Raji (cell line): Measurements from ENCODE around the gene GDF15.

Experiments
- POLR2A ChIP-seq: IDR thresholded peaks from 2 replicates; pipeline ENCODE4 v1.6.1; 2011; ENCODE audit warnings: low read depth, low read length, control low read depth; ENCODE audit not compliant: insufficient read depth

The GDF15 gene

DNA sequence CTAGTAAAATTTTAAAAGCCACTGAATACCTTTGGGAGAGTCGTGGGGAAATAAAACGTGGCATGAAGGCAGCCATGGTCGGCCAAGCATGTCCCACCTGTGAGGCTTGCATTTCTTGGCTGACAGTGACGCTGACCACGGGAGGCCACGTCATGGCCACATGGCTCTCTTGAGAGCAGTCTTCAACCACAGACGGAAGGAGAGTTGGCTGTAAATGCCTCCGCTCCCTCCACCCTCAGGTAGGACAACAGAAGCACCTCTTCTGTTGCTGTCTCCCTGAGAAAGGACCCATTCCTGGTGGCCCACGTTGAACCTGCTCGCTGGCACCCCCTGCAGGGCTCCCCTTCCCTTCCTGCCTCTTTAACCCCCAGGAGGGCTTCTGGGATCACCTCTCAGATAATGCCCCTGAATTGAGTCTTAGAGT is 22.1 kb downstream of the GDF15 start:
- TF ChIP-seq POLR2A, result no peak

DNA sequence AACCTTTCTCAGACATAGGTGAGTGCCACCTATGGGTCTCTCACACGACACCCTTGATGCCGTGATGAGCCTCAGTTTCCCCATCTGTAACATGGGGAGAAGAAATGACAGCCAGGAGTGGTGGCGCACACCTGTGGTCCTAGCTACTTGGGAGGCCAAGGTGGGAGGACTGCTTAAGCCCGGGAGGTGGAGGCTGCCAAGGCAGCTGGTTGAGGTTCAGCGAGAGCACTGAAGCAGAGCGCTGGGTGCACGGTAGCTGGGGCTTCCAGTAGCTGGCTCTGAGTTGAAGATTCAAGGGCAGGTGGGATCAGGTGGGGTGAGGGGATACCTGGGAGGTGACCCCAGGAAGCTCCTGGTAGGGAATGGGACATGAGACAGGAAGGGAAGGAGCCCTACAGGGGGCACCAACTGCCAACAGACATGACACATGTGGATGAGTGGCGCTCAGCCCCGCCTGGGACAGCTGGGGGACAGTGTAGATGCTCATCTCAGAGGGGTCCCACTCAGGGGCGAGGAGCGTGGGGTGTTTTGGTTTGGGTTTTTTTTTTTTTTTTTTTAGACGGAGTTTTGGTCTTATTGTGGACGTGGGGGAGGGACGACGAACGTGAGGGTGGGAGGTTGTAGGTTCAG is 26.8 kb downstream of the GDF15 start:
- TF ChIP-seq POLR2A, result no peak

DNA sequence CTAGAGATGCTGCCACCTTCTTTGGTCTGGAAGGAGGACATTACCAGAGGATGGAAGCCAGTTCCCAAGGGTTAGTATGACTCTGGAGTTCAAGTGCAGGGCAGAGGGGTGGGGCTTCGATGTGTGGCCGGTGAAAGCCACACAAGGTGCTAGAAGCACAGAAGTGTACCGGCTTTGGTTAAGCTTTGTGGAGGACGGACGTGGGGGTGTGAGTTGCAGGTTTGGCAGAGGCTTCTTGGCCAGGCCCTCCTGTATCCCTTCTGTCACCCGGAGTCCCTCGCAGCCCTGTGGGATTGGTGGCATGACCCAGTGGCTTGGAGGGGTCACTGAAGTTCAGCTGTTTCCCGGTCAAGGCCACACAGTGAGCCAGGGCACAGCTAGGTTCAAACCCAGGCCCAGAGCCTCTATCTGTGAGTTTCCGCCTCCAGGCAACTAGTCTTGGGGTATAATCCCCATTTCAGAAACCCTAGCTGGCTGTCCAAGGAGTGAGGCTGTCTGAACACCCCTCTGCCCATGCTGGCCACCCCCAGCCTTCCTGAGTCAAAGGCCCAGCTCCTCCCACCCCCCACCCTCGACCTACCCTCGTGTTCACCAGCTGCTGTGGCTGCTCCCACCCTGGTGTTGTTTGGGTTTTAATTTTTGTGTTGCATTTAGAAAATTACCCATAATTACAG is 28.7 kb downstream of the GDF15 start:
- no peak for TF ChIP-seq POLR2A

DNA sequence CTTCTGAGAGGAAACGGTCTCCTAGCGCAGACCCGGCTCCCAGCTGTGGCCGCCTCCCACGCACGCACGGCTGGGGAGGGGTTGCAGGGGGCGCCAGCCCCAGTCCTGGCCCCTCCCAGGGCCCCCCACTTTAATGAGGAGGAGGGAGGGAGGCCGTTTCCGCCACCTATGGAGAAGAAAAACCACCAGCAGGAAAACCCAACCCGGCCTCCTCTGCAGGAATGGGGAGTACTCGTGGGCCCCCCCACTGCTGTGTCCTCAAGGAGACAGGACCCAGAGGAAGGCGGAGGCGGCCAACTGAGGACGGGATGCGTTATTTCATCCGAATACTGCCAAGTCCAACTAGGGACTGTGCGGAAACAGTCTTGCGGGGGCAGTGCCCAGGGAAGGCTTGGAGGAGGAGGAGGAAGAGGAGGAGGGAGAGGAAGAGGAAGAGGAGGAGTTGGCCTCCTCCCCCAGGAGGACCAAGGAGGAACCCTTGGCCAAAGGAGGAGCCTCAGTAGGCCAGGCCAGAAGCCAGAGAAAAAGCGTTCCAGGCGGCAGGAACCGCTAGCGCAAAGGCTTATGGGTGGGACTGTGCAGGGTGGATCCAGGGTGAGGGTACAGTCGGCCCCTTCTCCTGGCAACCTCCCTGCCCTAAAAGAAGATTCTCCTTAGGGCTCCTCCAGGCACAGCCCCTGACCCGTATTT is 29.4 kb downstream of the GDF15 start:
- no peak for TF ChIP-seq POLR2A

DNA sequence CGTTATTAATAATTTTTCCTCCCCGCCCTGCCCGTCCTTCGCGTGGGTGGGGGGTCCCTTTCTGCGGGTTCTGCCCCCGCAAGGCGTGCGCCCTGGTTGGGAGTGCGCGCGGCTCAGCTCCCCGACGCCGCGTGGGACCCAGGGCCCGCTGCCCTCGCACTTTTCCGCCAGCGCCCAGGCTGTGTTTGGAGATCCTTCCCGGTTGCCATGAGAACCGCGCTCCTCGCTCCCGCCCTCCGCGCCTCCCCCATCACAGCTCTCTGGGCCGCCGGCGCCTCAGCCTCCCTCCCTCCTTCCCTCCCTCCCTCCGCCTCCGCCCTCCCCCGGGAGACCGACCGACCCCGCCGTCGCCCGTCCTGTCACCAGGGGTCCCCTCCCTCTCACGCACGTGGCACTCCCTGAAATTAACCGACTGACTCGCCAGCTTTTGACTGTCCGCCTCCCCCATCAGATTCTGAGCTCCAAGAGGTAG is 30.9 kb downstream of the GDF15 start:
- no peak for TF ChIP-seq POLR2A

DNA sequence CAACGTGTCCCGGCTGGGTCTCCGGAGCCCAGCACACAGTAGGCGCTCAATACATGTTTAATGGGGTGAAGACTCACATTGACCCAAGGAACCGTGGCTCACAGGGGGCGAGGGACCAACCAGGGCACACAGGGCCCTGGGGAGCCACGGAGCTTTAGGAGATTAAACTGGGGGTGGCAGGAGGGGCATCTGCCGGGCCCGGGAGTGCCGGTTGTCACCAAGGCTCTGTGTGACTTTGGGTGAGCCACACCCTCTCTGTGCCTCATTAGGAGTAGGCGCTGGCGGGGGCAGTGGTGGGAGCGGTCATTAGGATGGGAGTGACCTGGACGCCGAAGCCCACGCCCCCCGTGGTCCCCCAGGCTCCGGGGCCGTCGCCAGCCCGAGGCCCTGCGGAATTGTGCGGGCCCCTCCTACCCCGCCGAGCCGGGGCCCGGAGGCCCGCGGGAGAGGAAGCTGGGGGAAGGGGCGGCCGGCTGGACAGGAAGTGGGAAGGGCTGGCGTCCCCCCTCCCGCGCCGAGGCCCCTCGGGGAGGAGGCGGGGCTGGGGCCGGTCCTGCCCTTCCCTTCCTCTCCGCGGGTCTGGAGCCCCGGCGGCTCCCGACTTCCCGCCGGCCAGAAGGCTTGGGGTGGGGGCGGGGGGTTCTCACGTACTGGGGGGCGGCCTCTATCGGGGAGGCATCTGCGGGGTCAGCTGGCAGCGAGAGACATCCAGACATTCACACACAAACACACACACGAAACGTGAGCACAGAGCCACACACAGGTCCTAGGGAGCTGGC is 31.5 kb downstream of the GDF15 start:
- no peak for TF ChIP-seq POLR2A

DNA sequence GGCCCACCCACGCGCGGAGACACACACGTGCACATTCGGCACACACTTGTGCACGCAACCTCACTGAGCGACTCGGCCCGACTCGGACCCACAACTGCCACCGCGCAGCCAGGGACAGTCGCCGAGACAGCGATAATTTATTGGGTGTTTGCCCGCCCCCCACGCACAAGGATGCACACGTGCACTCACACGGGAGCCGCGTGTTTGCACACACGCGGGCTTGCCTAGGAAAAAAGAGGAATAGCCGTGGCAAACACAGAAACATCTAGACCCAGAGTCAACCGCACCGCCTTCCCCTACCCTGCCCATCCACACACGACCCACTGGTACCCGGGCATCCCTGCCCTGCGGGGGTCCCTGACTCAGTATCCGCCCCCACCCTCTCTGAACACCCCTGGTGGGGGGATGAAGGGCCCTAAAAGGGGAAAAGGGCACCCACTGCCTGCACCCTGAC is 32.1 kb downstream of the GDF15 start:
- no peak for TF ChIP-seq POLR2A

DNA sequence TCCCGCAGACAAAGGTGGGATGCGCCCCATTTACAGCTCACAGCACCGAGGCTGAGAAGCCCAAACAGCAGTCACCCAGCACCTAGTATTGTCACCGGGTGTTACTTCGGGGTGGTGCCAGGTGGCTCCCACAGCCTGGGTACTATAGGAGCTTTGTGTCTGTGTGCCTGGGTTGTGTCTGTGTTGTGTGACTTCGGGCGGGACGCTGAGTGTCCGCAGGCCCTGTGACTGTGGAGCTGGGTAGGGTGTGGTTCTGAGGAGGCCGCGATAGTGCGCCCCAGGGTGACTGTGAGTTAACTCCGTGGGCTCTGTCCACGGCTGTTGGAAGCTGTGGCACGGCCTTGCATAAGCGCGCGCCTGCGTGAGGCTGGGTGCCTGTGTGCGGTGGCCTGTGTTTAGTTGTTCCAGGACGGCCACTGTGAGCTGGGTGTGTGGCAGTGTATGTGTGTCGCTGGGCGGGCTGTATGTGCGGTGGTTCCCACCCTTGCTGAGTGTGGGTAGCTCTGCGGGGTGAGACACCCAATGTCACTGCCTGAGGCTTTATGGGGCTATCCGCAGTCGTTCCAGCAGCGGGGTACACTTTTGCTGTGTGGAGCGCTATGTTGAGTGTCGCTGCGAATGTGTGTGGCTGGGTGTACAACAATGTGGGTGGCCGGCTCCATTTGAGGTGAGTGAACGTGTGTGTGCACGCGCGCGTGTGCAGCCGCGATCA is 32.7 kb downstream of the GDF15 start:
- no peak for TF ChIP-seq POLR2A

DNA sequence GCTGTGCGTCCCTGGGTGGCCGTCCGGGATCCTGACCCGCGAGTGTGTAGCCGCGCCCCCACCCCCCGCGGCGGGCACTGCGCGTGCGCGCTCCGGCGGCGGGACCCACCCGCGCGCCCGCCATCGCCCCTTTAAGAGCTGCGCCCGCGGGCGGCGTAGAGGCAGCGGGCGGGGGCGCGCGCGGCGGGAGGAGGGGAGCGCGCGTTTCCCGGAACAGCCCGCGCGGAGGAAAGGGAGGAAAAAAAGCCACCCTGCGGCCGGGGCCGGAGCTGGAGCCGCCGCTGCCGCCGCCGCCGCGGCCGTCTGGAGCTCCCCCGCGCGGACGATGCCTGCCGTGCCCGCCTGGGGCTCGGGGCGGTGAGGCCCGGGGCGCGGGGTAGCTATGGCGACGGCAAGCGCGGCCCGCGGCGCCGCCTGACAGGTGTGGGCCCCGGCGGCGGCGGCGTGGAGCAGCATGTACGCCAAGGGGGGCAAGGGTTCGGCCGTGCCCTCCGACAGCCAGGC is 33.3 kb downstream of the GDF15 start, which contains the start of gene SSBP4:
Gene SSBP4 (plus strand): TSS at position 204 of the 504 bp plus-strand sequence. CDS start 251 bp downstream, at position 455.
- TF ChIP-seq POLR2A, result 0 out of 2 replicates have a peak, but pooled peaks have one; percentile 25

DNA sequence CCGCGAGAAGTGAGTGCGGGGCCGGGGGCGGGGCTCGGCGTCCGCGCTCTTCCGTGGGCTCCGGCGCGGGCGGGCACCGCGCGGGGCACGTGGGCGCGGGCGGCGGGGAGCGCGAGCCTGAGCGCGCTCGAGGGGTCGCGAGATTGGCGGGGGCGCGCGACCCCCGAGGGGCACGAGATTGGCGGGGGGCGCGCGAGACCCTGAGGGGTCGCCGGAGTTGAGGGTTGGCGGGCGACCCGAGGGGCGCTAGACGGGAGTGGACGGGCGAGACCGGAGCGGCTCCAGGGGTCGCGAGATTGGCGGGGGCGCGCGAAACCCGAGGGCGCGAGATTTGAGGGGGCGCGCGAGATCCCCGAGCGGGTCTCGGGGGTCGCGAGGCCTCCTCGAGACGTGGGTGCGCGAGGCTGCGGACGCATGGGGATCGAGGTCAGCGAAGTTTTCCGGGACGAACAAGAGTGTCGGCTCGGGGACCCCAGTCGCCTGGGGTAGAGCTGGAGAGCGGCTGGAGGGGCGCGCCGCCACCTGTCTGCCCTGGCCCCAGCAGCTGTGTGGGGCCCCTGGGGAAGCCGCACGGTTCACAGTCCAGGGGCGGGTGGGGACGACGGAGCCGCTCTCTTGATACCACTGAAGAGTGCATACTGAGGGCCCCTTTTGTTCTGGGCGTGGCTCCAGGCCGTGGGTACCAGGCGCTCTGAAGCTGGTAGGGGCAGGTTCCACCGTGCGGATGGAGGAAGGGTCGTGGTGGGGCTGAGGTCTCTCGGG is 33.9 kb downstream of the GDF15 start:
- no peak for TF ChIP-seq POLR2A

DNA sequence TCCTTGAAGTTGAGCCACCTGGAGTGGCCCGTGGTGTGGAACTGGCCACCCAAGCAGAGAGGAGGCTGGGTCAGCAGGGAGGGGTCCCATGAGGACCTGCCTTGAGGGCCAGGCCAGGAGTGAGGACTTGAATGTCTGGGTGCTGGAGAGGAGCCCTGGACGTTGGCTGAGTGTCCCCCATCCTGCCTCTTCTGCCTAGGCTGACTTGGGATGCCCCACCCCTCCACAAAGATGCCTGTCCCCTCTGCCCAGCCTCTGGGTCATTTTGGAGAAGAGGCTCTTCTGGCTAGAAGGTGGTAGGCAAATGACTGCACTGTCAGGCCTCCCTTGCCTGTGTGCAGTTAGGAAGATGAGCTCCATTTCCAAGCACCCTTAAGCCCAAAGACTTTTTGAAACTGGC is 35.0 kb downstream of the GDF15 start:
- no peak for TF ChIP-seq POLR2A

DNA sequence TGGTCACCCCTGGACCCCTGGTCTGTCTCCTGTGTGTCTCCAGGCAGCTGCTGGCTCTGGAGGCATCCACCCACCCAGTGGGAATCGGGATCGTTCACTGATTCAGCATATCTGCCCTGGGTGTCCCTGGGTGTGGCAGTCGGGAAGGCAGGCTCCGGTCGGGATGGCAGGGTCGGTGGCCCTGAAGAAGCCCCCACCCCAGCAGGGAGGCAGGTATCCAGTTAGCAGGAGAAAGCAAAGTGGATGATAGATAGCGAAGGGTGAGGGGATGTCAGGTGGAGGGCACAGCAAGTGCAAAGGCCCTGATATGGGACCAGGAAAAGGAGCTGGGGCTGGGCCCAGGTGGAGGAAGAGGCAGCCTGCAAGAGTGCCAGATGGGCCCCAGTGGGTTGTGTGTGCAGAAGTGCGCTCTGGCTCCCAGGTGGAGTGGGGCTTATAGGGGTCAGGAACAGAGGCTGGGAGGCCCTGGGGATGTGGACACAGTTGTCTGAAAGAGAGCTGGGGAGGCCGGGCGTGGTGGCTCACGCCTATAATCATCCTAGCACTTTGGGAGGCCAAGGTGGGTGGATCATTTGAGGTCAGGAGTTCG is 35.5 kb downstream of the GDF15 start:
- no peak for TF ChIP-seq POLR2A

DNA sequence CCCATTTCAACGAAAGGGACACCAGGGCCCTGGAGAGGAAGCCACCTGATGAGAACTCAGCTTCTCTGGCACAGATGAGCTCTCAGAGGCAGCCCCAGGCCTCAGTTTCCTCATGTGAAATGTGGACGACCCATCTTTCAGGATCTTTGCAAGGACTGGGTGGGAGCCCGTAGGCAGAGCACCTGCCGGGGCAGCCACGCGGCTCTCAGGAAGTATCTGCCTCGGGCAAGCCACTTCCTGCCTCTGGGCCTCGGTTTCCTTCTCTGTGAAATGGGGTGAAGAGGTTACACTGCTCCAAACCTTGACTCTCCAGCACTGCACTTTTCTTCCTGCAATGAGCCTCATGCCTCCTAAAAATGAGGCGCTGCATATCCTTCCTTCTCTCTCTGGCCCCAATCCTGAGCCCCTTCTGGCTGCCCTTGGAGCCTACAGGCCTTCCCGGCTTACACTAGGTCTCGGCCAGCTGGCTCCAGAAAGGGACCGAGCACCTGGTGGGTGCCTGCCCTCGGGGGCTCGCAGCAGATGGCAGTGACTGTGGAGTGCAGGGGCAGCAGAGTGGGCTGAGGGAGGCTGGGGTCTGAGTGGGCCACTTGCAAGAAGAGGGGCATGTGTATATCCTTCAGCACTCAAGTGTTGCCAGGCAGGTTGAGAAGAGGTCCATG is 36.7 kb downstream of the GDF15 start:
- TF ChIP-seq POLR2A, result no peak
